DLD1 (cell line): Measurements from ENCODE around the gene ETV4.

Source experiments
- in situ Hi-C: cut with HindIII; loops from 2 replicates; pipeline ENCODE4 v1.10.0; 2017; ENCODE audit warnings: low sequenced_read_pairs

ETV4 gene

GRCh38 chr17:43573579-43574321, 27.6 kb upstream of the ETV4 start:
- in situ Hi-C loops = no loop called here

- in situ Hi-C loops = no loop called here
These were observed 26.3 kb upstream of the ETV4 start for GRCh38 chr17:43572368-43572980.

GRCh38 chr17:43570518-43570928, 24.4 kb upstream of the ETV4 start:
- in situ Hi-C loops = no loop called here

GRCh38 chr17:43568506-43569082, 22.5 kb upstream of the ETV4 start:
- in situ Hi-C loops = no loop called here

- in situ Hi-C loops = loop anchor here (5.0 kb wide), 1 partner anchor 138 kb away; no protein-coding TSS in a partner anchor
These were observed 17.8 kb upstream of the ETV4 start for GRCh38 chr17:43563600-43564594.

GRCh38 chr17:43562679-43563599, 16.8 kb upstream of the ETV4 start:
- in situ Hi-C loops = loop anchor here (5.0 kb wide), 1 partner anchor 139 kb away; no protein-coding TSS in a partner anchor

- in situ Hi-C loops = loop anchor here (5.0 kb wide), 1 partner anchor 142 kb away; no protein-coding TSS in a partner anchor
These were observed 14.6 kb upstream of the ETV4 start for GRCh38 chr17:43560461-43561427.

GRCh38 chr17:43559161-43559816, 13.1 kb upstream of the ETV4 start:
- in situ Hi-C loops = no loop called here

GRCh38 chr17:43558805-43559160, 12.6 kb upstream of the ETV4 start:
- in situ Hi-C loops = no loop called here

- in situ Hi-C loops = no loop called here
These were observed 10.2 kb upstream of the ETV4 start for GRCh38 chr17:43556292-43556691.

GRCh38 chr17:43554857-43555256, 8.7 kb upstream of the ETV4 start:
- in situ Hi-C loops = no loop called here

GRCh38 chr17:43553573-43553972, 7.4 kb upstream of the ETV4 start:
- in situ Hi-C loops = no loop called here

GRCh38 chr17:43552229-43552837, 6.2 kb upstream of the ETV4 start:
- in situ Hi-C loops = no loop called here

- in situ Hi-C loops = no loop called here
These were observed 4.6 kb upstream of the ETV4 start for GRCh38 chr17:43550754-43551153.

- in situ Hi-C loops = no loop called here
These were observed 3.4 kb upstream of the ETV4 start for GRCh38 chr17:43549496-43549895.

GRCh38 chr17:43548689-43549379, 2.7 kb upstream of the ETV4 start:
- in situ Hi-C loops = no loop called here

- in situ Hi-C loops = no loop called here
These were observed 1.6 kb upstream of the ETV4 start for GRCh38 chr17:43547659-43548256.
